ENCODE results near the gene HERC4. TPM values are rescaled to one million over a fixed set of nuclear protein-coding genes. Genes with fewer than 3 reads are reported as not detected.

The HERC4 gene
- total and polyA plus RNA-seq, 9 of the 15 experiments (the other 6 are each of a cell fraction or from before 2014, with no cell fraction given): 12.5 to 33.5 (median 22.8) TPM

GRCh38 chr10:68074775-68075549 lies at the start of gene HERC4 (continued):
- TF ChIP-seq EZH2 (IDR thresholded peaks at IDR 0.05; ENCODE audit: borderline replicate concordance, low read depth, low read length): no peak
- no peak for TF ChIP-seq MCM2 (IDR thresholded peaks at IDR 0.05; ENCODE audit: low read depth)
- peak; percentile 79; the same call in 1 of the 2 replicates for TF ChIP-seq FOXK1 (CRISPR knock-in tag; IDR thresholded peaks at IDR 0.05; ENCODE audit: borderline replicate concordance)
- 0 out of 2 replicates have a peak, but pooled peaks have one; percentile 17 for TF ChIP-seq GMEB1 (CRISPR knock-in tag; IDR thresholded peaks at IDR 0.05)
- no peak for TF ChIP-seq HNRNPUL1 (IDR thresholded peaks at IDR 0.05; ENCODE audit: low read length)
- no peak for TF ChIP-seq NUFIP1 (IDR thresholded peaks at IDR 0.05; ENCODE audit: partially characterized antibody)
- TF ChIP-seq GABPB2 (CRISPR knock-in tag; conservative IDR thresholded peaks at IDR 0.05): no peak
- TF ChIP-seq ZBTB49 (CRISPR knock-in tag; IDR thresholded peaks at IDR 0.05; ENCODE audit: borderline replicate concordance): 0 out of 2 replicates have a peak, but pooled peaks have one; percentile 60
- TF ChIP-seq SFPQ (IDR thresholded peaks at IDR 0.05; ENCODE audit: low read depth, low read length): no peak
- no peak for TF ChIP-seq TBL1XR1 (IDR thresholded peaks at IDR 0.05; ENCODE audit: low read length in 2 of 2)
- TF ChIP-seq ZNF324 (CRISPR knock-in tag; IDR thresholded peaks at IDR 0.05): no peak
- no peak for TF ChIP-seq ILK (tag; IDR thresholded peaks at IDR 0.05; ENCODE audit: borderline replicate concordance, low read depth)
- no peak for TF ChIP-seq POU5F1 (IDR thresholded peaks at IDR 0.05; ENCODE audit: borderline replicate concordance, low read depth, low read length, partially characterized antibody)
- TF ChIP-seq MAFG (tag; conservative IDR thresholded peaks at IDR 0.05): no peak
- peak; percentile 60; the same call in 1 of the 2 replicates for TF ChIP-seq ZNF175 (CRISPR knock-in tag; IDR thresholded peaks at IDR 0.05; ENCODE audit: low read depth)
- no peak for TF ChIP-seq TFE3 (CRISPR knock-in tag; IDR thresholded peaks at IDR 0.05)
- peak; percentile 93 for TF ChIP-seq RBBP5 (IDR thresholded peaks at IDR 0.05; ENCODE audit: borderline replicate concordance, insufficient read depth, low read length, poor library complexity, severe bottlenecking)
- no peak for TF ChIP-seq TCF7L2 (IDR thresholded peaks at IDR 0.05; ENCODE audit: low read depth, low read length)
- TF ChIP-seq ZNF584 (CRISPR knock-in tag; IDR thresholded peaks at IDR 0.05; ENCODE audit: low read depth): no peak; the same call in 1 of the 2 replicates
